Activated T-cell treated with anti-CD3 and anti-CD28 coated beads, Interleukin-2, amount 50 U/mL, for 1 hour (primary cell): Measurements from ENCODE around the gene GJB6.

Experiments
- DNase-seq: peaks from one replicate; pipeline ENCODE4 v3.0.0-alpha.2; 2020

Gene GJB6

GRCh38 chr13:20222553-20222952 lies 9.6 kb downstream of the GJB6 start:
- no peak for DNase-seq

DNA sequence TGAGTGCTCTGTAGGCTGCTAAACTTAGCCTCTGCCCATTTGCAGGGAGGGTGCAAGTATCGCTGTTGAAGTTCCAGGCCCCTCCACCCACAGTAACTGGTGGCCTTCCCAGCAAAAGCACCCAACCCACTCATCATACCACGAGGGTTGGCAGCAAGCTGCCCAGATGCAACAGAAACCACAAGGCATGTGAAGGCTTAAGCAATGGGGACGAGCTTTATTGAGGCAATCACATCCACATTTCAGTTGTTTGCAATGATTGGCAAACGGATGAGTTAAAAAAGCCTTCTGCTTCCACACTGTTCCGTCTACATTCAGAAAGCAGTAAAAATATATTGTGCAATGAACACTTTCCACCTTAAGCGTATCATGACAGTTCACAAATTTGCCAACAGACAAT lies 10.3 kb downstream of the GJB6 start:
- no peak for DNase-seq

GRCh38 chr13:20219577-20219976 lies 12.5 kb downstream of the GJB6 start:
- DNase-seq, result no peak

DNA sequence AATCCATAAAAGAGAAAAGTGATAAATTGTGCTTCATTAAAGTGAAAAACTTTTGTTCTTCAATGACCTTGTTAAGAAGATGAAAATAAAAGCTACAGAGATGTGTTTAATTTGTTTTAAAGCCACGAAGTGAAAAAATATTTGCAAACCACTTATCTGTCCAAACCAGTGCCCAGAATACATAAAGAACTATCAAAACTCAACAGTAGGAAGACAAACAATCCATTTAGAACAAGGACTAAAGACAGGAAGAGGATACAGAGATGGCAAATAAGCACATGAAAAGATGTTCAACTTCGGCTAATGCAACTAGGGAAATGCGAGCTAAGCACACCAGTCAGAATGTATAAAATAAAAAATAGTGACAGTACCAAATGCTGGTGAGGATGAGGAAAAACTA lies 15.0 kb downstream of the GJB6 start:
- no peak for DNase-seq

- no peak for DNase-seq
Observed at GRCh38 chr13:20209948-20210347, 22.2 kb downstream of the GJB6 start.

DNA sequence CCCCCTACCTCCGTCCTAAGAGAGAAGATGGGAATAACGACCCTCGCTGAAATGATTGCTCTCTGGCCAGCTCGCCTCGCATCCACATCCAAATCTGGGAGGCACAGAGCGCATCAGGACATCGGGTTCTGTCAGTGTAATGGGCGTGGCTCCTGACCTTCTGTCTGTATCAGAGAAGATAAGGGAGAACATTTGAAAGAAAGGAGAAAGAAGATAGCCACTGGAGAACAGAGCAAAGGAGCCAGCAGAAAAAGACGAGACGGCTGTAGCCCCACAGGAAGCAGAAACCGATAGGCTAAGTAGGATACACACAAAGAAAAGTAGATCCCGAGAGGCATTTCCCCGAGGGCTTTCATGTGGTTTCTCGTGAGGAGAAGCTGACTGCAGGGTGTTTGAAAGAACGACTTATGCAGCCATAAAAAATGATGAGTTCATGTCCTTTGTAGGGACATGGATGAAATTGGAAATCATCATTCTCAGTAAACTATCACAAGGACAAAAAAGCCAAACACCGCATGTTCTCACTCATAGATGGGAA lies 25.4 kb downstream of the GJB6 start:
- no peak for DNase-seq

DNA sequence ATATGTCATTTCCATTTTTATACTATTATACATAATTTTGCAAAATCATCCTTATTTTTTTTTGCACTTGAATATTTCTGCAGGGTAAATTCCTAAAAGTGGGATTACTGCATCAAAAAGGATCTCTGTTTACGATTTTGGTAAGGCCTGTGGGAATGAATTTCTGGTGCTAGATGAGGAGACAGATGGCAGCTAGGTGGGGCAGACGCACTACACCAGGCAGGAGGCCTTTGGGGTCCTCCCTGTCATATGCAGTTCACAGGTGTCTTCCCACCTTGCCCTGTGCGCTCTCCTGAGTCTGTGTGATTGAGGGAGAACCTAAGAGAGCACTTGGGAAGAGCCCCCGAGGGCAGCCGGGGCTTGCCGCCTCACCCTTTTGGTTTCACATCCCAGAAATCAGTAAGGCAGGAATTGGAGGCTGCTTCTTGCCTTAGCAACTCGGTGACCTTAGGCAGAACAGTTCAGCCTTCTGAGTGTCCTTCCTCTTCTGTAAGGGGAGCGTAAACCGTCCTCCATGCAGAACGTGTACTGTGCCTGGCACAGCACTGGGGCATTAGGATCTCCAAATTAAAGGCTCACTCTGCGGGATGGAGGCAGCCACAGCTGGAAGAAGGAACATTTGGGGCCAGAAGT lies 25.9 kb downstream of the GJB6 start:
- no peak for DNase-seq

DNA sequence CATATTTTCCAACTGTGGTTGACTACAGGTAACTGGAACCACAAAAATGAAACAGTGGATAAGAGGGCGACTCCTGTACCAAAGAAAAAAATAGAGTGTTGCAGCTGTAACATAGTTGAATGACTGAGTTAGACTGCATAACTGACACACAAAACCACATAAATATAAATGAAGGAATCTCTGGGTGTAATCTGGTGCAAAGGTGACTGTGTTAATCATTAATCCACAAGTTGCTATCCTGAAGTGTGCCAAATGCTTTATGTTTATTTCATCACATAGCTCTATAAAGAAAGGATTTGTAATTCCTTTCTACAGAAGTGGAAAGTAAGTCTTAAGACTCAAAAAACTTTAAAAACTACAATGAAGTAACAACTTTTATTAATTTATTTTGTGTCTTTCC lies 33.3 kb downstream of the GJB6 start:
- DNase-seq, result no peak

DNA sequence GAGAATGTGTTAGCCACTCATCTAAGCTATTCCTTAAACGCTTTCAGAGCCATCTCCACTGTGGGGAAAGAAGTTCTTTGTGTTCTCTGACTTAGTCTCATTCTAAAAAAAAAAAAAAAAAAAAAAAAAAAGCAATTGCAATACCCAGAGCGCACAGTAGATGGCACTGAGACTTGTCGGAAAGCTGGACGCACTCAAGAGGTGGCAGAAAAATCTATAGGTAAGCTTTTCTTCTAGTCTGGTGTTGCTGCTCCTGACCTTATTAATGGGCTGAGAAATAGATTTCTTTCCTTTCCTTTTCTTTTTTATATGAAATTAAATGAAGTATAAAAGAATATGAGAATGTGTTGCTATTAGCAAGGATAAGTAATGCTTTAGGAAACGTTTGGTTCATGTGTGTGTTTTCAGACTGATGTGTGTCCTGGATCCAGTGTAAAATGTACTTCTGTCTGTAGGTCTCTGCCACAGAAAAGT lies 34.7 kb downstream of the GJB6 start:
- no peak for DNase-seq

DNA sequence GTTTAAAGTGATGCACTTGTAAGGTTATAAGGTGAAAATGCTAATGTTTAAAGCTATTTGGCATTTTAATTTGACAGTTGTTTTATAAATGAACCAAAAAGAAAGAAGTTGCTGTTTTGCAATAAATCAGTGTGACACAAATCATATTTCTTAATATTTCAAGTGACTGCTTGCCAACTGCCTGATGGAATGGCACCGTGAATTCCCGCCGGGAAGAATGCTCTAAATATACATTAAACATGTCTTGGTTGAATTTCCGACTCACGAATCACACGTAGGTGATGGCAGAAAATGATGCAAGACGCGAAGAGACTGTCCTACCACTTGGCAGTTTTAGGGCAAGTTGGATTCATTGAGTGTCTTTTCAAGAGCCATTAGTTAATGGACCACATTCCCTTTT lies 36.3 kb downstream of the GJB6 start:
- DNase-seq, result no peak

DNA sequence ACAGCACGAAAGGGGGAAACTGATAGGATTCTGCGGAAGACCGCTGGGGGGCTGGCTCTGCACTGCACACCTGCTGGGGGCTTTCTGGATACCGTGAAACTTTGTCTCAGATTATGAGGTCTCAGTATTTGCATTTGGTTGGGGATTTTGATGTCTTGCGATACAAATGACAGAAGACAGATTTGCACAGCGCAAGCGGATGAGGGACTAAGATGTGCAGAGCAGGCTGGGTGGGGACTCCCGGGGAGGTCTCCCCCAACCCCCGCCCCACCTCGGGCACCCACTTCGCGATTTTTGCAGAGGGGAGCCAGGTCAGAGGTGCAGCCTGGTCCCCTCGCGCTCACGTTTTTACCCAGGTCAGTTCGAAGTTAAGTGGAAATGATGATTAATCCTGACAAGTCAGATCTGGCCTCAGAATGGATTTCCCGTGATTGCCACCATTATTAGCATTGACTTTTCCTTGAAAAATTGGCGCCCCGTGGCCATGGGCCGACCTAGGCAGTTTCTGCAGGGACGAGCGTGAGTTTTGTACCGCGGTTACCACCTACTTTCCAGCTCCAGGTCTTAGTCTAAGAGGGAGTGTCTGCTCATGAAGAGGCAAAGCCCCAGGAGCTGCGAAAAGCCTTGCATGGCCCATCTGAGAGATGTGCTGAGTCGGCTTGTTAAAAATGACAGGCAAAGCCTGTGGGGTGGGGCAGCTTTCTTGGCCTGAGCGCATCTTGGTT lies 38.0 kb downstream of the GJB6 start:
- DNase-seq, result peak; percentile 35

GRCh38 chr13:20193162-20193906 lies 38.8 kb downstream of the GJB6 start:
- DNase-seq, result peak; percentile 33

GRCh38 chr13:20192836-20193161 lies 39.3 kb downstream of the GJB6 start, which contains the start of gene GJB2:
Gene GJB2, minus strand, starts transcription at chr13:20192938. Its CDS starts 3,357 bp downstream, at chr13:20189581.
- DNase-seq, result peak; percentile 36

GRCh38 chr13:20192158-20192835 lies 39.8 kb downstream of the GJB6 start:
- DNase-seq, result peak; percentile 23

- no peak for DNase-seq
Observed at GRCh38 chr13:20191311-20192157, 40.6 kb downstream of the GJB6 start.

- DNase-seq, result no peak
Observed at GRCh38 chr13:20190481-20191310, 41.4 kb downstream of the GJB6 start.

GRCh38 chr13:20190076-20190475 lies 42.0 kb downstream of the GJB6 start:
- DNase-seq, result no peak

- DNase-seq, result no peak
Observed at GRCh38 chr13:20188667-20189553, 43.2 kb downstream of the GJB6 start.

GRCh38 chr13:20186771-20187170 lies 45.3 kb downstream of the GJB6 start:
- DNase-seq, result no peak
